ENCODE measurements around the gene AIMP1. TPM values are rescaled to one million over a fixed set of nuclear protein-coding genes. Genes with fewer than 3 reads are reported as not detected.

AIMP1 gene
- total RNA-seq, 2 donors from 2014 or later = 45.1 to 56.2 TPM

DNA sequence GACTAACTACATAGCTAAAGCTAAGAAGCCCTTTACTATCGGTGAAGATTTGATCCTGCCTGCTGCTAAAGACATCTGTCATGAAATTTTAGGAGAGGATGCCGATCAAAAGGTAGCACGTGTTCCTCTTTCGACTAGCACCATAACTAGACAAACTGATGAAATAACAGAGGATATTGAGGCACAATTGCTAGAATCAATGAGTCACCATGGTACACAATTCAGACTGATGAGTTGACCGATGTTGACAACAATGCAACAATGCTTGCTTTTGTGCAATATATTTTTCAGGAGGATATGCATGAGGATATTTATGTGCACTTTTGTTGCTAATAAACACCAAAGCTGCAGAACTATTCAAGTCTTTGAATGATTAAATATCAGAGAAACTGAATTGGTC, 24.7 kb upstream of the AIMP1 start:
- DNase-seq = no peak
- Histone ChIP-seq H3K9ac (ENCODE audit: low read depth in 2 of 2, low read length in 2 of 2) (no peak overlapping the region), H3K27me3 (no peaks in the 10 kb centered on the region), H3K4me3 (no peak overlapping the region), H3K36me3 (no peaks in the 10 kb centered on the region), H3K4me1 (no peaks in the 10 kb centered on the region), H3K27ac (no peak overlapping the region), H3K9me3 (no peaks in the 10 kb centered on the region)
- intact Hi-C loops (cut with DNase I) = no loop called here
- TF ChIP-seq, protein P1, sequence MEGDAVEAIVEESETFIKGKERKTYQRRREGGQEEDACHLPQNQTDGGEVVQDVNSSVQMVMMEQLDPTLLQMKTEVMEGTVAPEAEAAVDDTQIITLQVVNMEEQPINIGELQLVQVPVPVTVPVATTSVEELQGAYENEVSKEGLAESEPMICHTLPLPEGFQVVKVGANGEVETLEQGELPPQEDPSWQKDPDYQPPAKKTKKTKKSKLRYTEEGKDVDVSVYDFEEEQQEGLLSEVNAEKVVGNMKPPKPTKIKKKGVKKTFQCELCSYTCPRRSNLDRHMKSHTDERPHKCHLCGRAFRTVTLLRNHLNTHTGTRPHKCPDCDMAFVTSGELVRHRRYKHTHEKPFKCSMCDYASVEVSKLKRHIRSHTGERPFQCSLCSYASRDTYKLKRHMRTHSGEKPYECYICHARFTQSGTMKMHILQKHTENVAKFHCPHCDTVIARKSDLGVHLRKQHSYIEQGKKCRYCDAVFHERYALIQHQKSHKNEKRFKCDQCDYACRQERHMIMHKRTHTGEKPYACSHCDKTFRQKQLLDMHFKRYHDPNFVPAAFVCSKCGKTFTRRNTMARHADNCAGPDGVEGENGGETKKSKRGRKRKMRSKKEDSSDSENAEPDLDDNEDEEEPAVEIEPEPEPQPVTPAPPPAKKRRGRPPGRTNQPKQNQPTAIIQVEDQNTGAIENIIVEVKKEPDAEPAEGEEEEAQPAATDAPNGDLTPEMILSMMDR (IDR thresholded peaks at IDR 0.05) = no peak

DNA sequence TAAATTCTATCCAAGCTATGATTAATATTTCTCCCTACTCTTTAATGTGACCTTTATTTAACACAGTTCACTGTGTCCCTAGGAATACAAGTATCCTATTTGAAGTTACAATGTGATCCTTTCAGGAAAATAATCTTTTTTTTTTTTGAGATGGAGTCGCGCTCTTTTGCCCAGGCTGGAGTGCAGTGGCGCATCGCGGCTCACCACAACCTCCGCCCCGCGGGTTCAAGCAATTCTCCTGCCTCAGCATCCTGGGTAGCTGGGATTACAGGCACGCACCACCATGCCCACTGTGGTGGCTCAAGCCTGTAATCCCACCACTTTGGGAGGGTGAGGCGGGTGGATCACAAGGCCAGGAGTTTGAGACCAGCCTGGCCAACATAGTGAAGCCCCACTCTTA, 22.3 kb upstream of the AIMP1 start:
- Histone ChIP-seq H3K4me3 (no peak overlapping the region), H3K9me3 (no peaks in the 10 kb centered on the region), H3K9ac (ENCODE audit: low read depth in 2 of 2, low read length in 2 of 2) (no peak overlapping the region), H3K27ac (no peak overlapping the region), H3K27me3 (no peaks in the 10 kb centered on the region), H3K4me1 (no peaks in the 10 kb centered on the region), H3K36me3 (no peaks in the 10 kb centered on the region)
- intact Hi-C loops (cut with DNase I) = no loop called here
- no peak for DNase-seq
- TF ChIP-seq, protein P1 (IDR thresholded peaks at IDR 0.05) = no peak

DNA sequence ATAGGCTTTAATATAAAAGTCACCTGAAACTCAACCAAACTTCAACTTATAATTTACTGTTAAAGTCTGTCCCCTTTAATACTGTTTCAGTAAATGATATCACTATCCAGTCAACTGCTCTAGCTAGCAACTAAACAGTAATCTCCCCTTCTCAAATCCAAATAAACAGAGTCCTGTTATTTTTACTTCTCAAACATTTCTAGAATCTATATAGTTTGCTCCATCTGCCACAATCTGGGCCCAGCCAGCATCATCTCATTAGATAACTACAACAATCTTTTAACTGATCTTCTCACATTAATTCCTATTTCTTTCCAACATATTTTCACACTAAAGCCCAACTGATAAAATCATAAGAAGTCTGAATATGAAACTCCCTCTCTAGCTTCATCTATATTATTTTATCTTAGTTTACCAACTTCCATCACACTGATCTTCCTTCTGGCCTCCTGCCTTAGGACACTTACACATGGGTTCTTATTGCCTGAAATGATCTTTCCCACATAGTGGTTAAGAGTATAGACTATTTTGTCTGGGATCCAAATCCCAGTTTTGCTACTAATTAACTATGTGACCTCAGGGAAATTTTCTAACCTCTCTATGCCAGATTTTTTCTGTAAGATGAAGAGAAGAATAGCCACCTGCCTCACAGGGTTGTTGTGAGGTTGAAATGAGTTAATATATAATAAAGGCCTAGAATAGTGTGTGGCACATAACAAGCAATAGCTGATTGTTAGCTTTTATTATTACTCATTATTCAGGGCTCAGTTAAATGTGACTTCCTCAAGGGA, 18.9 kb upstream of the AIMP1 start:
- intact Hi-C loops (cut with DNase I) = no loop called here
- no peaks in the 10 kb centered on the region for H3K9me3 ChIP-seq
- H3K27me3 ChIP-seq = no peaks in the 10 kb centered on the region
- TF ChIP-seq, protein P1 (IDR thresholded peaks at IDR 0.05) = no peak
- H3K4me1 ChIP-seq = no peaks in the 10 kb centered on the region
- H3K36me3 ChIP-seq = no peaks in the 10 kb centered on the region
- no peak overlapping the region for H3K4me3 ChIP-seq
- no peak for DNase-seq
- no peak overlapping the region for H3K27ac ChIP-seq
- H3K9ac ChIP-seq (ENCODE audit: low read depth in 2 of 2, low read length in 2 of 2) = no peak overlapping the region

DNA sequence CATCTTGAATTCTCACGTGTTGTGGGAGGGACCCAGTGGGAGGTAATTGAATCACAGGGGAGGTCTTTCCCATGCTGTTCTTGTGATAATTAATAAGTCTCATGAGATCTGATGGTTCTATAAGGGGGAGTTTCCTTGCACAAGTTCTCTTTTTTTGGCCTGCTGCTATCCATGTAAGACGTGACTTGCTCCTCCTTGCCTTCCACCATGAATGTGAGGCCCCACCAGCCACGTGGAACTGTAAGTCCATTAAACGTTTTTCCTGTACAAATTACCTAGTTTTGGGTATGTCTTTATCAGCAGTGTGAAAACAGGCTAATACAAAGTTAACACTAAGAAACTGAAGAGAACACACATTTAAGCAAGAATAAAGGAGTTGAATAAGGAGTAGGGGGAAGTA, 16.4 kb upstream of the AIMP1 start:
- Histone ChIP-seq H3K27ac (no peak overlapping the region), H3K36me3 (no peaks in the 10 kb centered on the region), H3K9ac (ENCODE audit: low read depth in 2 of 2, low read length in 2 of 2) (no peak overlapping the region), H3K4me3 (no peak overlapping the region), H3K27me3 (no peaks in the 10 kb centered on the region), H3K9me3 (no peaks in the 10 kb centered on the region), H3K4me1 (no peaks in the 10 kb centered on the region)
- no peak for DNase-seq
- TF ChIP-seq, protein P1 (IDR thresholded peaks at IDR 0.05) = no peak
- intact Hi-C loops (cut with DNase I) = no loop called here

DNA sequence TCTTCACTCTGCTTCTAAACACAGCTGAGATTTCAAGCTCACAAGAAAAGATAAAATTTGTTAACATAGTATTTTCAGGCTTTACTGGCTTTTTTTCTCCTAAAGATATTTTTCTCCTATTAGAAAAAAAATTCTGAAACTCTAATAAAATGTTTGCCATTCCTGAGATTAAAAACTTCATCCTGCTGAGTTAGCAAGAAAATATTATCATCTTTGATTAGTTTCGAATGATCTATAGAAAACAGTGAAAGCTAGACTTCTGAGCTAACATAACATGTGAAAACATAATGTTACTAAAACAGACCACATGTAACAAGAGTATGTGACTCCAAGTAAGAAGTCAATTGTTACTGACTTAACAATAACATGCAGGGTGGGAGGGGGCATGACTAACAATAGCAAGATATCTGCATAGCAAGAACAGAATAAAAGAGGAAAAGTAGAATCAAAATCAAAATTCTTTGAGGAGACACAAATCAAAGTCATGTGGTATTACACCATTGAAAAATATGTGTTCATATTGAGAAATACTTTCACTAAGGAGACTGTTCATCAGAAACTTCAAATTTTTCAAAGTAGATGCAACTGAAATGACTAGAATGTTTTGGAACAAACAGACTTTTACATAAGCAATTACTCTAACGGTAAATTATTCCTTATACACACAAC, 14.8 kb upstream of the AIMP1 start:
- no peaks in the 10 kb centered on the region for H3K36me3 ChIP-seq
- intact Hi-C loops (cut with DNase I) = no loop called here
- H3K27me3 ChIP-seq = no peaks in the 10 kb centered on the region
- H3K9me3 ChIP-seq = no peaks in the 10 kb centered on the region
- H3K27ac ChIP-seq = no peak overlapping the region
- no peak overlapping the region for H3K9ac ChIP-seq (ENCODE audit: low read depth in 2 of 2, low read length in 2 of 2)
- TF ChIP-seq, protein P1 (IDR thresholded peaks at IDR 0.05) = no peak
- no peaks in the 10 kb centered on the region for H3K4me1 ChIP-seq
- no peak for DNase-seq
- H3K4me3 ChIP-seq = no peak overlapping the region
